Activated CD4-positive, alpha-beta T cell treated with anti-CD3 and anti-CD28 coated beads, Interleukin-2, amount 50 U/mL, for 16 hours (primary cell): Measurements from ENCODE around the gene WNT9B.
"Not testable (repeated sequence)": the region's sequence is repeated elsewhere in the genome, so short reads cannot be mapped to it uniquely, and the experiment has no call there.

ENCODE experiments used
- DNase-seq: peaks from one replicate; pipeline ENCODE4 v3.0.0-alpha.2; 2020

WNT9B gene

GRCh38 chr17:46822388-46822921 is 28.9 kb upstream of the WNT9B start:
- peak; percentile 38 for DNase-seq

- no peak for DNase-seq
Observed at GRCh38 chr17:46823657-46824056, 27.7 kb upstream of the WNT9B start.

- no peak for DNase-seq
Observed at GRCh38 chr17:46826116-46826515, 25.3 kb upstream of the WNT9B start.

DNA sequence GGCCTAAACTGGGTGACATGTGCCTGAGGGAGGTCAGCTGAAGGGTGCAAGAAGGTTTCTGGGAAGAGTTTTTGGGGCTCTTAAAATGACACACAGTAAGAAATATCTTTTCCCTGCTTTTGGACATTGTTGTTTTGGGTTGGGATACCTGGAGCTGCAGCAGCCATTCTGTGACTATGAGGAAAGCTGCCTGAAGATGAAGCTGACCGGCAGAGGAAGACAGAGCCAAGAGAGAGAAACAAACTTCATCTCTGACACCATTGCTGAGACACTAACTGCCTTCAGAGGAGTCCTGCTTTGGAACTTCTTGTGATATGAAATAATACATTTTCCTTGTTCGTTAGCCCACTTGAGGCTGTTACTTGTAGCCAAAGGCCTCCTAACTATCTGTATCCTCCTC is 24.1 kb upstream of the WNT9B start:
- no peak for DNase-seq

GRCh38 chr17:46831573-46832330 is 19.6 kb upstream of the WNT9B start:
- DNase-seq: no peak

- DNase-seq: no peak
Observed at GRCh38 chr17:46832331-46832821, 19.0 kb upstream of the WNT9B start.

- no peak for DNase-seq
Observed at GRCh38 chr17:46832945-46833839, 18.2 kb upstream of the WNT9B start.

DNA sequence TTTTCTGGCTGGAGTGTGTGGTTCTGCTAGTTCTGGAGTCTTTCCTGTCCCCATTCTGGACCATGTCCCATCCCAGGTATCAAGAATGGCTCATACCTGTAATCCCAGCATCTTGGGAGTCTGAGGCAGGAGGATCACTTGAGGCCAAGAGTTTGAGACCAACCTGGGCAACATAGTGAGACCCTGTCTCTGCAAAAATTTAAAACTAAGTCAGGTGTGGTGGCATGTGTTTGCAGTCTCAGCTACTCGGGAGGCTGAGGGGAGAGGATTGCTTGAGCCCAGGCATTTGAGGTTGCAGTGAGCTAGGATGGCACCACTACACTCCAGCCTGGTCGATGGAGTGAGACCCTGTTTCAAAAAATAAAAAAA is 17.6 kb upstream of the WNT9B start:
- no peak for DNase-seq

DNA sequence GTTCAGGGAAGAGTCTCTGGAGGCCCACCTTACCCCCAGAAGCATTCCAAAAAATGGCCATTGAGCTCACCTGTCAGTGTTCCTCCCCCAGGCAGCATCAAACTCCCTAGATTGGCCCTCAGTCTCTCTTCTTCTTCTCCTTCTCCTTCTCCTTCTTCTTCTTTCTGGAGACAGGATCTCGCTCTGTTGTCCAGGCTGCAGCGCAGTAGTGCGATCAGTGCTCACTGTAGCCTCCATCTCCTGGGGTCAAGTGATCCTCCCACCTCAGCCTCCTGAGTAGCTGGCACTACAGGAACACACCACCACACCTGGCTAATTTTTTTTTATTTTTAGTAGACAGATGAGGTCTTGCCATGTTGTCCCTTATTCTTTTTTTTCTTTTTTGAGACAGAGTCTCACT is 16.5 kb upstream of the WNT9B start:
- DNase-seq: no peak

GRCh38 chr17:46836500-46836899 is 14.9 kb upstream of the WNT9B start:
- DNase-seq: peak; percentile 19

DNA sequence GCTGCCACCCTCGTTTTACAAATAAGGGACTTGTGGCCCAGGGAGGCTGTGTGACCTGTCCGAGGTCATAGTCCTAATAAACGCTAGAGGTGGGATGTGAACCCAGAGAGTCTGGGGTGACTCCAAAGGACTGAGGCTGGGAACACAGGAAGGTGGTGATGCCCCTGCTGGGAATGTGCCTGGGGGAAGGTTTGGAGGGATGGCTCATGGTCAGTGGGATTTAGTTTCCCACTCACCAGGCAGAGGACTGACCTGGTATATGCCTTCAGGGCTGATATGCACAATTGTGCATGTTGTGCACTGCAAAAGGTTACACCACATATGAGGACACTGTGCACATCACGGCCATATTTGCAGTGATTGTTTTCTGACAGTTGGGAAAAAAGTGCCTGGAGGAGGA is 13.9 kb upstream of the WNT9B start:
- DNase-seq: no peak

DNA sequence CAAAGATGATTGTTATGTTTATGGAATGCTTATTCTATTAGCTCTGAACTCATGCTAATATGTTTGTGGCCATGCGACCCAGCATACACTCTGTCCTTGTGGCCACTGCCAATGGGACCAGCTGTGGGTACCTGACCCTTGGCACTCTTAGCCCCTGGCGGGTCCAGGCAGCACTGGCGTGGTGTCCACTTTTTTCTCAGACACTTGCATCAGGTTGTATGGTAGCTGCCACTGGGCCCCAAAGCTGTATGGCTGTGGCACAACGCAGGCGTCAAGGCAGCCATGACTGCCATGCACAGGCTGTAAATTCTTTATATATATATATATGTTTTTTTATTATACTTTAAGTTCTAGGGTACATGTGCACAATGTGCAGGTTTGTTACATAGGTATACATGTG is 12.2 kb upstream of the WNT9B start:
- no peak for DNase-seq

GRCh38 chr17:46840596-46840995 is 10.8 kb upstream of the WNT9B start:
- not testable (repeated sequence) for DNase-seq

DNA sequence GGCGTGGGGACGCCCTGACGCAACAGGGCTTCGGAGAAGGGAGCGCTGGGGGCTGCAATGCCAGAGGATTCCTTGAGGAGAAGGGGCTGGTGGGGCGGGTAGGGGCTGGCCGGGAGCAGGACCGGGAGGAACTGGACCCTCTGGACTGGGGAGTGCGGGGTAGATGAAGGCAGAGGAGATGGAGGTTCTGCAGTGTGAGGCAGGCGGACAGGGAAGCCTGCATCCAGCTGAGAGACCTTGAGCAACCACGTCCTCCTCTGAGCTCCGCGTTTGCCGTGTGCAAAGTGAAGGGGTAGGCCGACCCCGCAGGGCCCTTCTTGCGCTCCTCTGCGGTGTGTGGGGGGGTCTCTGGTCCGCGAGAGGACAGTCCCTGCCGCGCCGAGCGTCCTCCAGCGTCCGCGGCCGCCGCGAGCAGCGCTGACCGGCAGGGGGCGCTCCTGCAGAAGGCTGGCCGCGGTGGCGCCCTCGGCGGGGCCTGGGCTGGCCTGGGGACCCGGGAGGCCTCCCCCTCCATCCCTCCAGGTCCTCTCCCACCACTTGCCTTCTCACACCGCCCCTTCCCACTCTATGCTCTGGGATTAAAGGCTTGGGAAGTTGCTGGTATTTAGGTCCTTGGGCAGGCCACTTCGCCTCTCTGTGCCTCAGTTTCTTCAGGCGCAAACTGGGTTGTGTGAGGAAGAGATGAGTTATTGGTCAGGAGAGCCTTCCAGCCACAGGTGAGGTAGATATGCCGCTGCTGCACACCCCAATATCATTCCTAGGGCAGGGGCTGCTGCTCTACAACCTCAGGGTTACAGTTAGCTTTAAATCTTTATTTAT is 9.6 kb upstream of the WNT9B start:
- DNase-seq: no peak

GRCh38 chr17:46842835-46843234 is 8.5 kb upstream of the WNT9B start:
- no peak for DNase-seq

- DNase-seq: no peak
Observed at GRCh38 chr17:46847204-46848191, 3.9 kb upstream of the WNT9B start.

DNA sequence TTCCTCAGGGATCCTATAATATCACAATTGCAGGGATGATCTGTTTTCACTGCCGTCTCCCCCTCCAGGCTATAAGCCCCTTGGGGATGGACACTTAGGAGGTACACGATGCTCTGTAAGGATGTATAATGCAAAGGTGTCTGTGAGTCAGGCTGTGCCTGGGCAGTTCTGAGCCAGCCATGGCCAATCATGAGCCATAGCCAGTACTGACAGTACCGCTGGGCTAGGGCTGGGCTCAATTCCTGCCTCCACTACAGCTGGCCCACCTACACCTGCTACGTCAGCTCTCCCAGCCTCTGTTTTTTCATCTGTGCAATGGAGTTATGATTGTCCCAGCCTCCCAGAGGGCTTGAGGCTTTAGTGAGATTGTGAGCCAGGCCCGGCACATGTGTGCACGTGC is 2.8 kb upstream of the WNT9B start:
- no peak for DNase-seq

GRCh38 chr17:46850688-46851028 is 725 bp upstream of the WNT9B start:
- no peak for DNase-seq

GRCh38 chr17:46853896-46854444 is 2.6 kb downstream of the WNT9B start:
- no peak for DNase-seq

DNA sequence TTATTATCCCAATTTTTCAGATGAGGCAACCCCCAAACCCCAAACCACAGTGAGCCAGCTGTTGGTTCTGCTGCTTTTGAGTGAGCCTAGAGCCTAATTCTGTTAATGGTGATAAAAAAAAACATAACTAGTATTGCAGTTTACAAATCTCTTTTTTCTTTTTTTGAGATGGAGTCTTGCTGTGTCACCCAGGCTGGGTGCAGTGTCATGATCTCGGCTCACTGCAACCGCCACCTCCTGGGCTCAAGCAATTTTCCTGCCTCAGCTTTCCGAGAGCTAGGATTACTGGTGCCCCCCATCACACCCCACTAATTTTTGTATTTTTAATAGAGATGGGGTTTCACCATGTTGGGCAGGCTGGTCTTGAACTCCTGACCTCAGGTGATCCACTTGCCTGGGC is 3.1 kb downstream of the WNT9B start:
- no peak for DNase-seq

DNA sequence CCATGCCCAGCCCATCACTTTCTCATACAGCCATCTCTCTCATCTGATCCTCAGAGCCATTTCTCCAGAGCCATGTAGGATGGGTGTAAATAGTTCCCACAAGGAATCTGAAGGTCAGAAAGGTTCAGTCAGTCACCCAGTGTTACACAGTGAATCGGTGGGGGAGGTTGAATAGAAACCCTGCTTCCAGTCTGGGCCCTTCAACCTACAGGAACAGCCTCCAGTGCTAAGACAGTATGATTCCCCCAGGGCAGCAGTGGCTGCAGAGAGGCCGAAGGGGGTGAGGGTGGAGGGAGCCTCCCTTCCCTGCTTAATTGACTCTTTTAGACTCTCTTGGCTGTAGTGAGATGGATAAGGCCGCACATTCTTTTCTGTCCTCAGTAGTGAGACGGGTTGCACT is 3.6 kb downstream of the WNT9B start:
- no peak for DNase-seq

DNA sequence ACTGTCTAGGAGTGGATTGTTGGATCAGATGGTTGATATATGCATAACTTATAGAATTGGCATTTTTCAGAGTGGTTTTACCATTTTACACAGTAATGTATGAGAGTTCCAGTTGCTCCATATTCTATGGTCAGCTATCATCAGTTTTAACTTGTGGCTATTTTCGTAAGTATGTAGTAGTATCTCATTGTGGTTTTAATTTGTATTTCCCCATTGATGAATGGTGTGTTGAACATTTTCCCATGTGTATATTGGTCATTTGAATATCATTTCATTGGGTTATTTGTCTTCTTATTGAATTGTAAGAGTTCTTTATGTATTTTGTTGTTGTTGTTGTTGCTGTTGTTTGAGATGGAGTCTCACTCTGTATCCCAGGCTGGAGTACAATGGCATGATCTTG is 6.2 kb downstream of the WNT9B start:
- DNase-seq: no peak
